B cell (primary cell): ENCODE measurements around the gene KLHL25. TPM values are rescaled to one million over a fixed set of nuclear protein-coding genes. Genes with fewer than 3 reads are reported as not detected.

Source experiments
- ATAC-seq: fragments of 200-7000 bp; cut with Tn5 transposase; one replicate; pipeline ENCODE4 v1.10.0; 2021; ENCODE audit warnings: low read depth, mild to moderate bottlenecking, moderate number of reproducible peaks, moderate library complexity
- CTCF ChIA-PET: fragments of 350-600 bp; sonication (Branson Sonifier 250); formaldehyde crosslinking; loops from one replicate; lab custom pipeline; 2021; ENCODE audit warnings: antibody characterized with exemption, inconsistent platforms; lab: Charles Lee
- POLR2A ChIA-PET: fragments of 350-600 bp; sonication (Branson Sonifier 250); formaldehyde crosslinking; loops from one replicate; lab custom pipeline; 2021; ENCODE audit warnings: antibody characterized with exemption; lab: Charles Lee
- DNase-seq: peaks from one replicate; pipeline ENCODE4 v3.0.0; 2013
- H2AFZ ChIP-seq: 2 replicates; pipeline ENCODE4 v1.6.1; 2012; ENCODE audit warnings: mild to moderate bottlenecking, low read depth, low read length; ENCODE audit not compliant: insufficient read depth, poor library complexity, severe bottlenecking
- H3K27ac ChIP-seq, 2 donors: 1 replicate in 1 of 2; 2 replicates in 1 of 2; pipeline ENCODE4 v1.5.1; 2012 to 2013; ENCODE audit warnings: low read length in 2 of 2, mild to moderate bottlenecking in 2 of 2, moderate library complexity in 1 of 2
- H3K27me3 ChIP-seq, 4 experiments: fragments of 200-600 bp in 1 of 4; sonication (generic) in 1 of 4; replicated peaks in 1 of 4; 1 replicate in 2 of 4; 2 replicates in 2 of 4; pipeline versions ENCODE4 v1.6.1 to v1.7.0; 2013 to 2016; ENCODE audit warnings: low read length in 3 of 4, mild to moderate bottlenecking in 2 of 4, mixed read lengths in 1 of 4, moderate library complexity in 1 of 4; ENCODE audit not compliant: insufficient read depth in 4 of 4, control insufficient read depth in 3 of 4; ENCODE audit errors: control extremely low read depth in 1 of 4
- H3K36me3 ChIP-seq, 2 experiments: replicated peaks in 1 of 2; 1 replicate in 1 of 2; 2 replicates in 1 of 2; pipeline versions ENCODE4 v1.6.1 to v1.7.1; 2013; ENCODE audit warnings: low read length in 1 of 2; ENCODE audit not compliant: insufficient read depth in 2 of 2, control insufficient read depth in 1 of 2; ENCODE audit errors: control extremely low read depth in 1 of 2, extremely low read depth in 1 of 2
- H3K4me1 ChIP-seq, 2 donors: fragments of 200-600 bp in 1 of 2; sonication (generic) in 1 of 2; 1 replicate in 1 of 2; 2 replicates in 1 of 2; pipeline versions ENCODE4 v1.5.1 to v1.6.1; 2013 to 2017; ENCODE audit warnings: low read length in 2 of 2; ENCODE audit not compliant: control insufficient read depth in 2 of 2, insufficient read depth in 2 of 2
- H3K4me2 ChIP-seq: replicated peaks from 2 replicates; pipeline ENCODE3; 2012; ENCODE audit warnings: mild to moderate bottlenecking, low read depth, low read length; ENCODE audit not compliant: poor library complexity, severe bottlenecking
- H3K4me3 ChIP-seq, 5 experiments: fragments of 200-600 bp in 1 of 5; sonication (generic) in 1 of 5; 1 replicate in 3 of 5; 2 replicates in 2 of 5; pipeline versions ENCODE4 v1.5.1 to v1.7.0; 2011 to 2016; ENCODE audit warnings: low read length in 4 of 5, mild to moderate bottlenecking in 4 of 5, low read depth in 2 of 5, control low read depth in 1 of 5, moderate library complexity in 1 of 5; ENCODE audit not compliant: insufficient read depth in 1 of 5; ENCODE audit errors: control extremely low read depth in 1 of 5, extremely low read depth in 1 of 5
- H3K79me2 ChIP-seq: fragments of 200-600 bp; sonication (generic); one replicate; pipeline ENCODE4 v1.6.0; 2016; ENCODE audit warnings: low read length; ENCODE audit not compliant: control insufficient read depth, insufficient read depth
- H3K9ac ChIP-seq: fragments of 200-600 bp; sonication (generic); 2 replicates; pipeline ENCODE4 v1.6.1; 2017; ENCODE audit warnings: mild to moderate bottlenecking, low read length, moderate library complexity
- H3K9me3 ChIP-seq, 3 donors: one replicate each; pipeline versions ENCODE4 v1.6.1 to v1.7.1; 2013; ENCODE audit warnings: low read length in 2 of 3; ENCODE audit not compliant: control insufficient read depth in 2 of 3, insufficient read depth in 1 of 3; ENCODE audit errors: control extremely low read depth in 1 of 3
- H4K20me1 ChIP-seq: 2 replicates; pipeline ENCODE4 v1.6.0; 2012; ENCODE audit warnings: mild to moderate bottlenecking, low read length; ENCODE audit not compliant: insufficient read depth, control insufficient read depth, poor library complexity, severe bottlenecking
- H3K27ac Mint-ChIP-seq: one replicate; pipeline ENCODE4 v1.8.0; 2021; ENCODE audit warnings: mixed read lengths
- H3K27me3 Mint-ChIP-seq: one replicate; pipeline ENCODE4 v1.8.0; 2021; ENCODE audit warnings: mixed read lengths
- H3K4me1 Mint-ChIP-seq: one replicate; pipeline ENCODE4 v1.8.0; 2021; ENCODE audit warnings: mixed read lengths
- H3K4me3 Mint-ChIP-seq: one replicate; pipeline ENCODE4 v1.8.0; 2021; ENCODE audit warnings: mixed read lengths
- H3K9me3 Mint-ChIP-seq: one replicate; pipeline ENCODE4 v1.8.0; 2022; ENCODE audit warnings: mixed read lengths; ENCODE audit not compliant: insufficient read depth
- CTCF ChIP-seq: fragments of 200-600 bp; IDR thresholded peaks from one replicate; pipeline ENCODE4 v1.8.0; 2022; ENCODE audit warnings: antibody characterized with exemption, mild to moderate bottlenecking
- EZH2 ChIP-seq: IDR thresholded peaks from 2 replicates; pipeline ENCODE4 v1.6.1; 2012; ENCODE audit warnings: borderline replicate concordance, low read depth, mild to moderate bottlenecking, moderate library complexity, low read length; ENCODE audit not compliant: insufficient read depth, poor library complexity, severe bottlenecking
- WGBS: methylation state at CpG from one replicate; pipeline ENCODE4 v1.1.5; 2013; ENCODE audit warnings: missing lambda C conversion rate; ENCODE audit not compliant: insufficient coverage; 5-methylcytosine and 5-hydroxymethylcytosine counted together
- intact Hi-C: fragments of 100-400 bp; cut with micrococcal nuclease; formaldehyde crosslinking; loops from one replicate; pipeline ENCODE4 v1.10.0; 2022
- polyA plus RNA-seq: library from polyadenylated mRNA; depleted of rRNA; stranded (reverse); fragments of >200 nt; gene quantifications from 2 replicates; pipeline ENCODE4 v1.2.3, GENCODE V29; 2012
- total RNA-seq, 2 donors: library from RNA; stranded (reverse); fragments of 120-200 nt in 1 of 2; gene quantifications; 1 replicate in 1 of 2; 2 replicates in 1 of 2; pipeline versions ENCODE4 v1.2.3 to v1.2.4, GENCODE V29; 2013 to 2022

Gene KLHL25
- total and polyA plus RNA-seq, 2 donors (not counting 1 experiment from before 2014, with no cell fraction given) = 1.1 to 3.3 TPM

GRCh38 chr15:85752124-85752475, 42.6 kb downstream of the KLHL25 start:
- intact Hi-C loops = no loop called here
- no peak overlapping the region for H3K4me3 ChIP-seq
- ChIA-PET CTCF (no interaction called here), POLR2A (no interaction called here)
- no peak overlapping the region for H3K27ac Mint-ChIP-seq
- no peaks in the 10 kb centered on the region for H3K27me3 ChIP-seq
- WGBS = 90% methylated on average over 15 of the region's 15 CpGs
- H3K4me1 ChIP-seq = no peaks in the 10 kb centered on the region
- H3K4me3 Mint-ChIP-seq = no peak overlapping the region
- H3K9me3 Mint-ChIP-seq = no peaks in the 10 kb centered on the region
- no peak overlapping the region for H3K4me2 ChIP-seq
- DNase-seq (no peak), ATAC-seq (no peak)
- H3K79me2 ChIP-seq = no peaks in the 10 kb centered on the region
- no peaks in the 10 kb centered on the region for H3K27me3 Mint-ChIP-seq
- H3K4me1 Mint-ChIP-seq = peaks cover 2% of the 10 kb centered on the region
- no peak overlapping the region for H3K9ac ChIP-seq
- H4K20me1 ChIP-seq = peaks cover 25% of the 10 kb centered on the region
- H3K9me3 ChIP-seq = no peaks in the 10 kb centered on the region
- no peak overlapping the region for H2AFZ ChIP-seq
- no peak overlapping the region for H3K27ac ChIP-seq
- TF ChIP-seq CTCF = no peak
- no peak for TF ChIP-seq EZH2
- peaks cover 0 to 21% of the 10 kb centered on the region in 2 experiments for H3K36me3 ChIP-seq

DNA sequence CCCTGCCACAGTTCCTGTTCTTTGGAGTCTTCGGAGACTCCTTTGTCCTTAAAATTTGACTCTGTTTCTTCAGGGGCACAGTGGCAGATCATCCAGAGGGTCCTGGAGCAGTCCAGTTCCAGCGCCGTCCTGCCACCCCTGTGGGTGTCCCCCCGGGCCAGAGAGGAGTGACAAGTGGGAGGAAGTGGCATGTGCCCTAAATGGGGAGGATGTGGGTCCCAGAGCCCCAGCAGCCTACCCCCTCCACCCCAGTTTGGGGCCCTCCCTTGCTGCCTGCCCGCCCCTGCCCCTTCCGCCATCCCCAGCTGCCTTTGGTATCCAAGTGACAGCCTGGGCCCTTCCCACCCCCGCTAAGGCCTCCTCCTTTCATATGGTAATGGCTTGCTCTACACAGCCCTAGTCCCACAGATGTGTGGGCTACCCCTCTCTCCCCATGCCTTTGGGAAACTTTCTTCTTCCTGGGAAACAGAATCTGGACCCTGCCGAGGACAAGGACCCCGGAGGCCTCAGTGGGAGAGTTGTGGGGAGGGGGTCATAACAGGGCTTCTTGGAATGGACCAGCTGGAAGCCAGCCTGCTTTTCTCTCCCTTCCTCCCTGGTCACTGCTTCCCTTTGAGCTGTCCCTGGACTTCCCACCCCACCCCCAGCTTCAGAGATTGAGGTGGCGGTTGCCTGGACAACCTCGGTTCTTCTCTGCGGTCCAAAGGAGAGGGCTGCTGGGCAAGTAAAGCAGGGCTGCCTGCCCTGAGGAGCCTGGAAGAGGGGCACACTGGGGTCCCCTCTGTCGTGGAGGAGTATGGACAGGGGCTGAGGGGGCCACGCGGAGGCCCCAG, 43.2 kb downstream of the KLHL25 start:
- Histone ChIP-seq H4K20me1 (peaks cover 31% of the 10 kb centered on the region), H3K4me2 (no peak overlapping the region), H2AFZ (no peak overlapping the region), H3K9me3 (no peaks in the 10 kb centered on the region), H3K9ac (no peak overlapping the region), H3K4me1 (no peaks in the 10 kb centered on the region), H3K27ac (no peak overlapping the region), H3K79me2 (no peaks in the 10 kb centered on the region), H3K27me3 (no peaks in the 10 kb centered on the region), H3K4me3 (no peak overlapping the region), H3K36me3 (peaks cover 0 to 27% of the 10 kb centered on the region in 2 experiments)
- H3K4me3 Mint-ChIP-seq = no peak overlapping the region
- POLR2A ChIA-PET = no interaction called here
- no peaks in the 10 kb centered on the region for H3K27me3 Mint-ChIP-seq
- intact Hi-C loops = no loop called here
- H3K4me1 Mint-ChIP-seq = peaks cover 2% of the 10 kb centered on the region
- no peak overlapping the region for H3K27ac Mint-ChIP-seq
- CTCF ChIA-PET = no interaction called here
- ATAC-seq = no peak
- DNase-seq = no peak
- WGBS = 66% methylated on average over 10 of the region's 15 CpGs
- no peaks in the 10 kb centered on the region for H3K9me3 Mint-ChIP-seq
- no peak for TF ChIP-seq CTCF
- no peak for TF ChIP-seq EZH2
